Stimulated activated CD8-positive, alpha-beta memory T cell treated with anti-CD3 and anti-CD28 coated beads, Interleukin-12 subunit alpha, Interleukin-12 subunit beta, amount 100 ng/mL, for 1 hour (primary cell): ENCODE data around the gene LRRC73.
A peak's percentile ranks its signal among the peaks of the same experiment; 100 is the strongest.
"Not testable (repeated sequence)": the region's sequence is repeated elsewhere in the genome, so short reads cannot be mapped to it uniquely, and the experiment has no call there.

Experiments used
- DNase-seq: peaks from one replicate; pipeline ENCODE4 v3.0.0-alpha.2; 2020; ENCODE audit warnings: low read depth

Gene LRRC73

DNA sequence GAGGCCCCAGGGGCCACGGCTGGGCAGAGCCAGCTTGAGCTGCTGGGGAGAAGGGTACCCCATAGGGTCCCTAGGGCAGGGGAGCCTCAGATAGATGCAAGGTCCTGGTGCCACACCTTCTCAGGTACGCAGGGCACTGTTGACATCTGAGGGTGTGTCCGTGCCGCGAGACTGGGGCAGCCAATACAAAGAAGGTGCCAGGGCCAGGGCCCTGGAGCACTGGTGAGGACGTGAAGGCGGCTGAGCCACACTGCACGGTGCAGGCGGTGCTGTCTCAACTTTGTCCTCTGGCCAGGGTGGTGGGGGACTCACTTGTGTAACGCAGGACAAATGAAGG, 649 bp upstream of the LRRC73 start:
- no peak for DNase-seq

- no peak for DNase-seq
Observed at GRCh38 chr6:43509142-43509983, 783 bp downstream of the LRRC73 start.

- DNase-seq, result no peak
Observed at GRCh38 chr6:43508481-43509141, 1.5 kb downstream of the LRRC73 start.

GRCh38 chr6:43506667-43507471, 3.3 kb downstream of the LRRC73 start:
- DNase-seq, result peak; percentile 67

GRCh38 chr6:43506171-43506570, 4.0 kb downstream of the LRRC73 start:
- DNase-seq, result no peak

GRCh38 chr6:43505718-43506117, 4.4 kb downstream of the LRRC73 start:
- DNase-seq, result no peak

DNA sequence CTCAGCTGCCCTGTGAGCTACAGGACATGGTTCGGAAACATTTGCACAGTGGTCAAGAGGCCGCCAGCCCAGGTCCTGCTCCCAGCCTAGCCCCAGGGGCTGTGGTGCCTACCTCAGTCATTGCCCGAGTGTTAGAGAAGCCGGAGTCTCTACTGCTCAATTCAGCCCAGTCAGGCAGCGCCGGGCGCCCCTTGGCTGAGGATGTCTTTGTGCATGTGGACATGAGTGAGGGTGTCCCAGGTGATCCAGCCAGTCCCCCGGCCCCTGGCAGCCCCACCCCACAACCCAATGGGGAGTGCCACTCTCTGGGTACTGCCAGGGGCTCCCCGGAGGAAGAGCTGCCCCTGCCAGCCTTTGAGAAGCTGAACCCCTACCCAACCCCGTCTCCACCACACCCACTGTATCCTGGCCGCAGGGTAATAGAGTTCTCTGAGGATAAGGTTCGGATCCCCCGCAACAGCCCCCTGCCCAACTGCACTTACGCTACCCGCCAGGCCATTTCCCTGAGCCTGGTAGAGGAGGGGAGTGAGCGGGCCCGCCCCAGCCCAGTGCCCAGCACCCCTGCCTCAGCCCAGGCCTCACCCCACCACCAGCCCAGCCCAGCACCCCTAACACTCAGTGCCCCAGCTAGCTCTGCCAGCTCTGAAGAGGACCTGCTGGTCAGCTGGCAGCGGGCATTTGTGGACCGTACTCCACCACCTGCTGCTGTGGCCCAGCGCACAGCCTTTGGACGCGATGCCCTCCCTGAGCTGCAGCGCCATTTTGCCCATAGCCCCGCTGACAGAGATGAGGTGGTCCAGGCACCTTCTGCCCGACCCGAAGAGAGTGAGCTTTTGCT, 5.2 kb downstream of the LRRC73 start:
- DNase-seq, result no peak

DNA sequence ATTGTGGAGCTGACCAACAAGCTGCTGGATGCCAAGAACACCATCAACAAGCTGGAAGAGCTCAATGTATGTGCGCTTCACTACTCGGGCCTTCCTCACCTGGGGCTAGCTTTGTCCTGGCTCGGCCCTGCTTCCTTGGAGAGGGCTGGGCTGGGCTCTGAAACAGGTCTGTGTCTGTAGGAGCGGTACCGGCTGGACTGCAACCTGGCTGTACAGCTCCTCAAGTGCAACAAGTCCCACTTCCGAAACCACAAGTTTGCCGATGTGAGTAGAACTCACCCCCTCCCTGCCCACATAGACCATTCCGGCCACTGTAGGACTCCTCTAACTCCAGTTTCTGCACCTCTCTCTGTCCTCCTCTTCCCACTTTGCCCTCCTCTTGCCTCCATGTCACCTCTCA, 6.7 kb downstream of the LRRC73 start:
- no peak for DNase-seq

DNA sequence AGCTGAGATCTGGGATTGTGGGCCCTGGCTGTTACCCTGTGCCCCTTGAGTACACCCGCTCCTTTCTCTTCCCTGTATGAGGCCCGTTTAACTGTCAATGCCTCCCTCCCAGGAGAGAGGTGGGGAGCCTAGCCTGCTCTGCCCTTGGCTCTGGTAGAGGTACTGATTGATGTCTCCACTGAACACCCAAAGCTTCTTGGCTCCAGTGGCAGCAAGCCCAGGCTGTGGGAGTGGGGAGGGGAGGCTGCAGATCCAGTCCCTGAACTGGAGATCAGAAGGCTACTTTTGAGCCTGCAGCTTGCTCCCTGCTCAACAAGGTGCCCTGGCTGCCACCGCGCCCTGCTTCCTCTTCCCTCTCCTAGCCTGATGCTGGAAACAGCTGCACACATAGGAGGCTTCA, 7.5 kb downstream of the LRRC73 start:
- DNase-seq, result no peak

DNA sequence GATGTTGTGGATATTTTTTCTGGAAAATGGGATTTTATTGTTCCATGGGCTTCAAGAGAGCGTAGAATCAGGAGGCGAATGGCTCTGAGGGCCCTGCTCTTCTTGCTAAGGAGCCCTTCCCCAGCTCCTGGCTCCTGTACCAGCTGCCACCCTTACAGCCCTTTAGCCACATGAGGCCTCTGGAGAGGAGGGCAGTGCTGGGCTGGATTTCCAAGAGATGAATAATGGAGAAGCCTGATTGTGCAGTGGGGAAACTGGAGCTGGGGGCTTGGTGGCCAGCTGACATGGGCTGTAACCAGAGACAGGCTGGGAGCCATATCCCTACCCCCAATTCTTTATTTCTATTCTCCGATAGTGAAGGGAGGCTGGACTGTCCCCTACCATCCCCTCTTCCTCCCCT, 9.2 kb downstream of the LRRC73 start:
- DNase-seq, result no peak

DNA sequence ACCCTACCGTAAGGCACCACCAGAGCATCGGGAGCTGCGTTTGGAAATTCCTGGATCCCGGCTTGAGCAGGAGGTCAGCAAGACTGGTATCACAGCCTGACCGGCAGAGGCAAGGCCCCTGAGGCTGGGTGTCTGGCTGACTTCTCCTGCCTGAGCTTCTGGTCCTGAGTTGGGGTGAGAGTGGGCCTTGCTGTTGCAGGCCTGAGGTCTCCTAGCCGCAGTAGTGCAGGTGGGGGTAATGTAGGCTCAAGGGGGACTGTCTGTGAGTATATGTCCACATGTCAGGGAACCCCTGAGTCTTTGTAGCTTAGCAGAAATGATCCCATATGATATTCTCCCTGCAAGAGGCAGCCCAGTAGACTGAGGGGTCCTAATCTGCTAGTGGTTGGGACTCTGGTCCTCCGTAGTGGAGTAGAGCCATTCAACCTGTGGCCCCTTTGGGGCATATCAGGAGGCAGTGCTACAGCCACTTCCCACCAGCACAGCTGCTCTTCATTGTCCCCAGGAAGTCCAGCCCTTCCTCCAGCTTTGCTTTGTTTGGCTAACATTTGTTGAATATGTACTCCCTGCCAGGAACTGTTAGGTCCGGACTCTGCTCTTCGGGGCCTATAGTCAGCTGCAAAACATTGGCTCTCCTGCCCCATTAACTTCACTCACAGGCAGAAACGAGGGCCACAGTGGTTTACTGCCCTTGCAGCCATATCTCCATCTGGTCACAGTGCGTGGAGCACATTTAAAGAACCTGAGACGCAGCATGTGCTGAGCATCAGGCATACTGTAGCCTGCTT, 10.9 kb downstream of the LRRC73 start:
- DNase-seq, result no peak

DNA sequence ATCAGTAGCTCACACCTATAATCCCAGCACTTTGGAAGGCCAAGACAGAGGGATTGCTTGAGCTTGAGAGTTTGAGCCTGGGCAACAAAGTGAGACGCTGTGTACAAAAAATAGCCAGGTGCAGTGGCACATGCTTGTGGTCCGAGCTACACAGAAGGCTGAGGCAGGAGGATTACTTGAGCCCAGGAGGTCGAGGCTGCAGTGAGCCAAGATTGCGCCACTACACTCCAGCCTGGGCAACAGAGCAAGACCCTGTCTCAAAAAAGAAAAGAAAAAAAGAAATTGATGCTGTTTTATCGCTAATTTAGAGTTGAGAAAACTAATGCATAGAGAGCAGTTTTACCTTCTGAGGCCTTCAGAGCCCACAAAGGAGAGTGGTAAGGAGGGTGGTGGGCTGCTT, 11.9 kb downstream of the LRRC73 start:
- not testable (repeated sequence) for DNase-seq

GRCh38 chr6:43497689-43498088, 12.5 kb downstream of the LRRC73 start:
- DNase-seq, result no peak

DNA sequence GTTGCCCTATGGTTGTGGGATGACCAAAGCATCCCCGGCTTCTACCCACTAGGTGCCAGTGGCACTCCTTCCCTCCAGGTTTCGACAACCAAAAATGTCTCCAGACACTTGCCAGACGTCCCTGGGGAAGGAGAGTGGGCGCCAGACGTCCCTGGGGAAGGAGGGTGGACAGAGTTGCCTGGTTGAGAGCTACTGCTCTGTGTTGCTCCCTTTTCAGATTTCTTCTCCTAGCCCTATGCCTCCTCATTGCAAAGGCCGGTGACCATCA, 13.1 kb downstream of the LRRC73 start:
- DNase-seq, result no peak

GRCh38 chr6:43496370-43497128, 13.6 kb downstream of the LRRC73 start:
- no peak for DNase-seq

GRCh38 chr6:43495409-43495941, 14.7 kb downstream of the LRRC73 start:
- DNase-seq, result no peak

DNA sequence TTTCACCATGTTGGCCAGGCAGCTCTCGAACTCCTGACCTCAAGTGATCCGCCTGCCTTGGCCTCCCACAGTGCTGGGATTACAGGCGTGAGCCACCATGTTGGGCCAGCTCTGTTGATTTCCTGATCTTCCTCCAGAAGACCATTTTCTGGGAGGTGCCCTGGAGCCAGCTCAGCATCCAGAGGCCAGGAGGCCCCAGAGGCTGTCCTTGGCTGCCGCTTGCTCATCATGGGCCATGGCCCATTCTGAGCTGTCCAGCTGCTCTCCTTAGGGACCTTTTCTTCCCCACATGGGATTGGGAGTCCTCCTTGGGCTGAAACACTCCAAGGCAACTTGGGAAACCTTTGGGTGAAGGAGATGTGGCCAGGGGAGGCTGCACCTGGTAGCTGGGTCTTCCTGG, 15.4 kb downstream of the LRRC73 start:
- DNase-seq, result no peak

DNA sequence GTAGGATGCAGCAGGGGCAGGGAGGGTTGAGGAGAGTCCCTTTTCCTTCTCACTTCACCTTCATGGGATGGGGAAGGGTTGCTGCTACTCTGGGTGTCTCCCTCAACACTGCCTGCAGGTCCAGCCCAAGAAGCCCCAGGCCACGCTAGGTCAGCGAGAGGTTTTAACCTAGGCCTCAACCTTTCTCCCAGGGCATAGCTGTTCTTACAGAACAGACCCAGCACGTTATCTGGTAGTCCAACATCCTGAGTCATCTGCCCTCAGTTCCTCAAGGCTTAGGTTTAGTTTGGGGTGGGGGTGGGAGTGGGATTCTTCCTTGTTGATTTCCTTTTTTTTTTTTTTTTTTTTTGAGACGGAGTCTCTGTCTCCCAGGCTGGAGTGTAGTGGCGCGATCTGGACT, 15.8 kb downstream of the LRRC73 start:
- no peak for DNase-seq

DNA sequence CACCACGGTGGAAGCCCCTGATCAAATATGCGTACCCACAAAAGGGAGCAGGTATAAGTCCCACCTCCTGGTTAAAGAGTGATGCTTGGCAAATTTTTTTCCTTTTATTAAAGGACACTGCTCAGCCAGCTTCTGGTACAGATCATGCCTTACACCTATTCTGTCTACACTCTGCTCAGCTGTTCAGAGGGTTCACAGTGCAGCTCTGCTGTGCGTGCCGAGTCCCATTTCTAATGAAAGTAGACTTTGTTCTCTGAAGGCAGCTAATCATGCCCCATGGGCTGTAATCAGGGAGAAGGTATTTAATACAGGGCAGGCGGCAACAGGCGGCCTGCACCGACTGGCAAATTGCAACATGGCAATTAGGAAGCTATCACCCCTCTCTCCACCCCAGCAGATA, 16.3 kb downstream of the LRRC73 start:
- DNase-seq, result no peak

- no peak for DNase-seq
Observed at GRCh38 chr6:43493230-43493629, 16.9 kb downstream of the LRRC73 start.

DNA sequence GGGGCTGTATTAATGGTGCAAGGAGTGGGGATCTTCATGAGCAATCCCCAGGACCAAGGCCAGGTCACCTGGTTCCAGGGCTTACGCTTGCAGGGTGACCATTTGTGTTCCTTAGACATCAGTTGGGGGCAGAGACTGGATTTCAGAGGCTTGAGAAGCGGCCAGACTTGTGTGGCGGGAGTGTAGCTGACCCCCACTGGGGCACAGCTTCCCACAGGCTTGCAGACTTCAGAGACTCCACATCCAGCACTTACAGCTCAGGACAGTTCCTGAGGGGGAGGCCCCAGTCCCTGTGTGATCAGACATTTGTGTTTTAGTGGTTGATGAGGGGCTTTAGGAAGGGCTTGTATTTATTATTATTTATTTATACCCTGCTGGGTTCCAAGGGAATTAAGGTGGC, 17.5 kb downstream of the LRRC73 start:
- no peak for DNase-seq
